Esophagus muscularis mucosa (tissue), 3 donors: ENCODE data around the gene MSL3.

Experiments
- EP300 ChIP-seq: sonication (generic); formaldehyde crosslinking; IDR thresholded peaks from one replicate; pipeline ENCODE4 v1.6.1; 2017; ENCODE audit warnings: antibody characterized with exemption
- TF ChIP-seq, protein P1 (sequence below), 3 experiments: fragments of 200-600 bp in 2 of 3; fragments of 450-650 bp in 1 of 3; sonication (generic) in 2 of 3; IDR thresholded peaks; one replicate each; pipeline ENCODE4 v1.5.1; 2017 to 2019; ENCODE audit warnings: antibody characterized with exemption in 3 of 3, mild to moderate bottlenecking in 2 of 3, moderate library complexity in 1 of 3

DNA sequence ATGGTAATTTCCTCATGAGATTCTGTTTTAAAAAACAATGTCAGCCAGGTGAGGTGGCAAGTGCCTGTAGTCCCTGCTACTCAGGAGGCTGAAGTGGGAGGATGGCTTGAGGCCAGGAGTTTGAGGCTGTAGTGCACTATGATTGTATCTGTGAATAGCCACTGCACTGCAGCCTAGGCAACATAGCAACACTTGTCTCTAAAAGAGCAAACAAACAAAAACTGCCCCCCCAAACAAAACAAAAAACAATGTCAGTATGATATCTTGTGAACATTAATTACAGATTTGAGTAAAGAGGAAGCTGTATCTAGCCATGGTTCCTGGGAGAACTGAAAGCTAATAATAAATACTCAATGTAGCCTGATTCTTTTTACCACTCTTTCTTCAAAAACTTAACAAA lies 6.8 kb upstream of the MSL3 start:
- TF ChIP-seq, protein P1, sequence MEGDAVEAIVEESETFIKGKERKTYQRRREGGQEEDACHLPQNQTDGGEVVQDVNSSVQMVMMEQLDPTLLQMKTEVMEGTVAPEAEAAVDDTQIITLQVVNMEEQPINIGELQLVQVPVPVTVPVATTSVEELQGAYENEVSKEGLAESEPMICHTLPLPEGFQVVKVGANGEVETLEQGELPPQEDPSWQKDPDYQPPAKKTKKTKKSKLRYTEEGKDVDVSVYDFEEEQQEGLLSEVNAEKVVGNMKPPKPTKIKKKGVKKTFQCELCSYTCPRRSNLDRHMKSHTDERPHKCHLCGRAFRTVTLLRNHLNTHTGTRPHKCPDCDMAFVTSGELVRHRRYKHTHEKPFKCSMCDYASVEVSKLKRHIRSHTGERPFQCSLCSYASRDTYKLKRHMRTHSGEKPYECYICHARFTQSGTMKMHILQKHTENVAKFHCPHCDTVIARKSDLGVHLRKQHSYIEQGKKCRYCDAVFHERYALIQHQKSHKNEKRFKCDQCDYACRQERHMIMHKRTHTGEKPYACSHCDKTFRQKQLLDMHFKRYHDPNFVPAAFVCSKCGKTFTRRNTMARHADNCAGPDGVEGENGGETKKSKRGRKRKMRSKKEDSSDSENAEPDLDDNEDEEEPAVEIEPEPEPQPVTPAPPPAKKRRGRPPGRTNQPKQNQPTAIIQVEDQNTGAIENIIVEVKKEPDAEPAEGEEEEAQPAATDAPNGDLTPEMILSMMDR (IDR thresholded peaks at IDR 0.05), result no peak
- TF ChIP-seq EP300, result no peak
